Neuronal stem cell (in vitro differentiated cells): ENCODE results near the gene TAOK1.
A peak's percentile ranks its signal among the peaks of the same experiment; 100 is the strongest.

Experiments
- DNase-seq: peaks from one replicate; pipeline ENCODE4 v3.0.0-alpha.2; 2013; ENCODE audit warnings: low spot score
- H2AFZ ChIP-seq: one replicate; pipeline ENCODE4 v1.6.1; 2013; ENCODE audit warnings: mild to moderate bottlenecking, low read length, inconsistent platforms
- H2AK5ac ChIP-seq: 2 replicates; pipeline ENCODE4 v1.6.1; 2013; ENCODE audit warnings: low read depth, mild to moderate bottlenecking, inconsistent platforms, low read length, moderate library complexity, mixed read lengths
- H2BK120ac ChIP-seq: 2 replicates; pipeline ENCODE4 v1.6.1; 2013; ENCODE audit warnings: low read depth, mild to moderate bottlenecking, inconsistent platforms, low read length, moderate library complexity, mixed read lengths
- H2BK12ac ChIP-seq: one replicate; pipeline ENCODE4 v1.6.1; 2013; ENCODE audit warnings: low read length, inconsistent platforms
- H2BK15ac ChIP-seq: 2 replicates; pipeline ENCODE4 v1.6.1; 2013; ENCODE audit warnings: mild to moderate bottlenecking, low read length, inconsistent platforms, mixed read lengths
- H2BK5ac ChIP-seq: one replicate; pipeline ENCODE4 v1.6.1; 2013; ENCODE audit warnings: inconsistent platforms, mild to moderate bottlenecking, low read length, moderate library complexity
- H3K14ac ChIP-seq: one replicate; pipeline ENCODE4 v1.6.1; 2013; ENCODE audit warnings: low read length, inconsistent platforms
- H3K18ac ChIP-seq: 2 replicates; pipeline ENCODE4 v1.6.1; 2013; ENCODE audit warnings: low read length, inconsistent platforms
- H3K23ac ChIP-seq: 2 replicates; pipeline ENCODE4 v1.6.1; 2013; ENCODE audit warnings: low read depth, mild to moderate bottlenecking, mixed read lengths, low read length, inconsistent platforms; ENCODE audit not compliant: poor library complexity
- H3K27ac ChIP-seq: replicated peaks from 3 replicates; pipeline ENCODE4 v1.5.1; 2013; ENCODE audit warnings: low read length, inconsistent platforms
- H3K27me3 ChIP-seq, 3 experiments: 2 replicates each; pipeline ENCODE4 v1.6.1; 2013; ENCODE audit warnings: low read length in 3 of 3, mild to moderate bottlenecking in 2 of 3, inconsistent platforms in 1 of 3, low read depth in 1 of 3, mixed read lengths in 1 of 3, moderate library complexity in 1 of 3; ENCODE audit not compliant: control insufficient read depth in 3 of 3, insufficient read depth in 3 of 3
- H3K36me3 ChIP-seq, 2 donors: replicated peaks in 1 of 2; 2 replicates each; pipeline ENCODE4 v1.6.1; 2013; ENCODE audit warnings: low read length in 2 of 2; ENCODE audit not compliant: control insufficient read depth in 2 of 2, insufficient read depth in 2 of 2
- H3K4ac ChIP-seq: 2 replicates; pipeline ENCODE4 v1.6.1; 2013; ENCODE audit warnings: inconsistent platforms, mild to moderate bottlenecking, low read length, moderate library complexity
- H3K4me1 ChIP-seq, 2 donors: 1 replicate in 1 of 2; 2 replicates in 1 of 2; pipeline ENCODE4 v1.6.1; 2013; ENCODE audit warnings: low read length in 2 of 2, low read depth in 1 of 2; ENCODE audit not compliant: control insufficient read depth in 2 of 2, insufficient read depth in 1 of 2
- H3K4me2 ChIP-seq: one replicate; pipeline ENCODE4 v1.6.1; 2013; ENCODE audit warnings: mild to moderate bottlenecking, low read length, inconsistent platforms; ENCODE audit not compliant: insufficient read depth, poor library complexity, severe bottlenecking
- H3K4me3 ChIP-seq, 2 donors: 2 replicates each; pipeline ENCODE4 v1.5.1; 2013; ENCODE audit warnings: low read length in 2 of 2, mild to moderate bottlenecking in 2 of 2, inconsistent platforms in 1 of 2, moderate library complexity in 1 of 2
- H3K79me1 ChIP-seq: one replicate; pipeline ENCODE4 v1.6.1; 2013; ENCODE audit warnings: low read depth, mild to moderate bottlenecking, inconsistent platforms, low read length, moderate library complexity
- H3K9ac ChIP-seq: one replicate; pipeline ENCODE4 v1.6.1; 2013; ENCODE audit warnings: mild to moderate bottlenecking, low read depth, low read length, inconsistent platforms; ENCODE audit not compliant: poor library complexity
- H3K9me3 ChIP-seq, 2 donors: replicated peaks in 1 of 2; 2 replicates each; pipeline versions ENCODE3 to v1.6.1; 2013; ENCODE audit warnings: low read length in 2 of 2, mild to moderate bottlenecking in 2 of 2, inconsistent platforms in 1 of 2, low read depth in 1 of 2, mixed read lengths in 1 of 2, moderate library complexity in 1 of 2; ENCODE audit not compliant: control insufficient read depth in 2 of 2, insufficient read depth in 1 of 2
- H4K8ac ChIP-seq: one replicate; pipeline ENCODE4 v1.6.1; 2013; ENCODE audit warnings: low read depth, mild to moderate bottlenecking, inconsistent platforms, low read length, moderate library complexity
- H4K91ac ChIP-seq: one replicate; pipeline ENCODE4 v1.6.1; 2013; ENCODE audit warnings: low read length, low read depth, mild to moderate bottlenecking, inconsistent platforms; ENCODE audit not compliant: poor library complexity
- WGBS, 2 donors: extraction: QIAGEN DNeasy Blood & Tissue Kit; methylation state at CpG; one replicate each; pipeline ENCODE4 v1.1.7; 2013; ENCODE audit warnings: missing lambda C conversion rate in 2 of 2, mixed read lengths in 1 of 2; ENCODE audit not compliant: insufficient read length in 2 of 2, insufficient replicate concordance in 1 of 2; ENCODE audit errors: extremely low coverage in 2 of 2; 5-methylcytosine and 5-hydroxymethylcytosine counted together

The TAOK1 gene

DNA sequence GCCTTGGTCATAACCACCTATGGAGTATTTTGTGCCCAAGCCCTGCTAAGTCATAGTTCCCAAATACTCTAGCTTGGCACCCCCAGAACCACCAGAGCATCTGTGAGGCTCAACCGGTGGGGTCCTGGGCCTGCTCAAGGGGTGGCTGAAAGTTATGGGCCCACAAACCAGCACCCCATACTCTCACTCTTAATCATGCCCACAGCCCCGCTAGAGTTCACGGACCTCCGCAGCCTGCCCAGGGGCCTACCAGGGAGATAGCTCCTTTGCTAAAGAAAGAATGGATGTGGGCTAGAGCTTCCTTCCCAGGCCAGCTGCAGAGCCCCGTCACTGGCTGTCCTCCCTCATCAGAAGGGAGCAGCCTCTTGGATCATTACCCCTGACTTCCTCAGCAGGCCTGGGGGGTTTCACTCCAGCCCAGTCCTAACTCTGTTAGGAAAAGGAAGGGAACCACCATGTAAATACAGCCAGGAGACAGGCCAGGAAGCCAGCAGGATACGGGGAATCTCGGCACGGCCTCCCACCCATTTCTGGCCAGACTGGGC, 197.9 kb downstream of the TAOK1 start:
- no peak for DNase-seq
- no peak overlapping the region for H3K4ac ChIP-seq
- no peak overlapping the region for H3K27ac ChIP-seq
- H3K36me3 ChIP-seq: peaks cover 4 to 11% of the 10 kb centered on the region in 2 donors
- peak overlapping the region; percentile 99 for H3K9ac ChIP-seq
- no peaks in the 10 kb centered on the region for H3K27me3 ChIP-seq
- no peak overlapping the region for H4K8ac ChIP-seq
- no CpG with 5 or more reads among the region's 8 CpGs for WGBS, 2 donors
- peak overlapping the region; percentile 78 for H3K14ac ChIP-seq
- no peak overlapping the region for H2BK12ac ChIP-seq
- no peak overlapping the region for H4K91ac ChIP-seq
- H2AK5ac ChIP-seq: peak overlapping the region; percentile 90
- H3K79me1 ChIP-seq: peaks cover 15% of the 10 kb centered on the region
- H3K4me3 ChIP-seq: peak overlapping the region; percentile 66 to 95
- peak overlapping the region; percentile 63 for H2BK120ac ChIP-seq
- no peak overlapping the region for H2BK5ac ChIP-seq
- peak overlapping the region; percentile 96 for H3K4me2 ChIP-seq
- peak overlapping the region; percentile 89 for H3K23ac ChIP-seq
- H3K9me3 ChIP-seq: no peaks in the 10 kb centered on the region
- peak overlapping the region; percentile 96 for H3K18ac ChIP-seq
- no peak overlapping the region for H2AFZ ChIP-seq
- H2BK15ac ChIP-seq: peak overlapping the region; percentile 68
- peaks cover 49 to 59% of the 10 kb centered on the region in 2 donors for H3K4me1 ChIP-seq

DNA sequence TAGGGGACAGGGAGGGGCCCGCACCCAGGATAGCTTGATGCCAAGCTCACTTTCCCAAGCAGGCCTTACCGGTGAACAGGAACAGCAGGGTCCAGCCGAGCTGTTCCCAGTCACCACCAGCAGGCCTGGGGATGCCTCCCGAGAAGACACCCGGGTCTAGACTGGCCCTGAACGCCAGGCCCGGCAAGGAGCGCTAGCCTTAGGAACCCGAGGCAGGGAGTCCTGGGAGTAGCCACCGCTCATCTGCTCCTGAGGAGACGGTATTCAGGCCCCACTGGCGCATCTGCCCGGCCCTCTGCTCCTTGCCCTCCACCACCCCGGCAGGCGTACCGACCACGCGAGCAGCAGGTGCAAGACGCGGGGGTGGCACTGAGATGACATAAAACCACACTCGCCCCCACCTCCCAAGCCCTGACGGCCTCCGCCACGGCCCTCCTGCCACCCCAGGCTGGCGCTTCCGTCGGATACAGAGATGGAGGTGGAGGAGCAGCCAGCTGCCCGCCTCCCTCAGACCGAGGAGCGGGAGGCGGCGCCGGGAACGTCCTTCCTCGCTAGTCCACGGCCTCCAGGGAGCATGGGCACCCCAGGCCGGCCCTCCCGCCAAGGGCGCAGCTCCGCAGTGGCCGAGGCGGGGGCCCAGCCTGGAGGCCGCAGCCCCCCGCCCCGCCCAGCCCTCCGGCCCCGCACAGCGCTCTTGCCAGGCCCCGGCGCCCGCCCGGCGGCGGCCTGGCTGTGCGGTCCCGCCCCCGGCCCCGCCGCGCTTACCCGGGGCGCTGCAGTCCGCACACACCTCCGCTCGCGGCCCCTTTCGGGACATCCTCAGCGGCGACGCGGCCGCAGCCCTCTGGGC, 198.6 kb downstream of the TAOK1 start:
- H3K79me1 ChIP-seq: peaks cover 15% of the 10 kb centered on the region
- H4K91ac ChIP-seq: no peak overlapping the region
- WGBS, 2 donors: no CpG with 5 or more reads among the region's 72 CpGs
- peak overlapping the region; percentile 90 for H2AK5ac ChIP-seq
- peak overlapping the region; percentile 96 for H3K4me2 ChIP-seq
- no peak overlapping the region for H3K27ac ChIP-seq
- peak overlapping the region; percentile 43 for H3K4ac ChIP-seq
- H2BK5ac ChIP-seq: peak overlapping the region; percentile 58
- peak overlapping the region; percentile 89 for H3K23ac ChIP-seq
- peak overlapping the region; percentile 95 for H3K14ac ChIP-seq
- peaks cover 0 to 4% of the 10 kb centered on the region in 2 donors for H3K36me3 ChIP-seq
- peaks cover 49 to 59% of the 10 kb centered on the region in 2 donors for H3K4me1 ChIP-seq
- H2AFZ ChIP-seq: peak overlapping the region; percentile 68
- H2BK120ac ChIP-seq: peak overlapping the region; percentile 63
- peak overlapping the region; percentile 95 for H2BK15ac ChIP-seq
- H3K9ac ChIP-seq: peak overlapping the region; percentile 99
- peak overlapping the region; percentile 66 to 95 for H3K4me3 ChIP-seq
- no peak overlapping the region for H4K8ac ChIP-seq
- no peaks in the 10 kb centered on the region for H3K27me3 ChIP-seq
- H3K9me3 ChIP-seq: no peaks in the 10 kb centered on the region
- no peak for DNase-seq
- H3K18ac ChIP-seq: peak overlapping the region; percentile 96
- peak overlapping the region; percentile 48 for H2BK12ac ChIP-seq

DNA sequence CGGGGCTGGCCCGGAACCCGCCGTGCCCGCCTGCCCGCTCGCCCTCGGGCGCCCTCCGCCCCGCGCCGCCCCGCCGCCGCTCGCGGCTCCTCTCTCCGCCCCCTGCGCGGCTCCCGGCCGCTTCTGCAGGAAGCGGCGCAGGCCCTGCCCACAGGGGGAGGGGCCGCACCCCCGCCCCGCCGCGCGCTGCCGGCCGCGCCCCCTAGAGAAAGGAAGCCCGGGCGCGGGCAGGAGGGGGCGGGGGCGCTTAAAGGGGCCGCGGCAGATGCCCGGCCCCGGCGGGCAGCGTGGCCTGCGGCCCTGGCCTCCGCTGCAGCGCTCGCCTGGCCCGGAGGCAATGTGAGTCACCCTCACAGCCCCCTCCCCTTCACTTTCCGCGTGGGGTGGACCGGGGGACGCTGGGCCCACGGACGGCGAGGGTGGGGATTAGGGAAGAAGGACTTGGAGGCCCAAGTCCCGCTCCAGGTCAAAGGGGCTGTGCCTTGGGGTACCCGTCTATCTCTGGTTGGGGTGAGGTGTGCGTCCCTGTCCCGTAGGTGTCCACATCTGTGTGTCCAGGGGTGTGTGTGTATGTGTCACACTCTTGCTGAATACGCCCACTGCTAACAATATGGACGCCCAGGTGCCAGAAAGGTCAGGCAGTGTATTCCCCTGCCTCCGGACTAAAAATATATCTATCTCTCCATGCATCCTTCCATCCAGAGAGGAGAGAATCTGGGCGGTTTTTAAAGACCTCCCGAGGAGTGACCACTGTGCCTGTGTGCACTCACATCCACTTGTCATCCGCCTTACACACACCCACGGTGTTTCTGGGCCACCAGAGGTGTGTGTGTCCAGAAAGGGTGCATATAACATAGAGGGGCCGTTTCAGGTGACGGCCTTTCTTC, 199.6 kb downstream of the TAOK1 start, which contains the start of gene GIT1:
Gene GIT1 (minus strand): TSS at position 125 of the 887 bp plus-strand sequence. CDS start 270 bp downstream, outside the sequence.
- H2AFZ ChIP-seq: peak within 1 kb of the TSS; percentile 89
- H2BK5ac ChIP-seq: peak within 1 kb of the TSS; percentile 58
- H3K36me3 ChIP-seq: no peaks in the 10 kb centered on the region
- H3K9ac ChIP-seq: peak within 1 kb of the TSS; percentile 99
- peak within 1 kb of the TSS; percentile 89 for H3K23ac ChIP-seq
- peak; percentile 87 for DNase-seq
- H3K27me3 ChIP-seq: no peaks in the 10 kb centered on the region
- peak within 1 kb of the TSS; percentile 43 for H3K4ac ChIP-seq
- no CpG with 5 or more reads among the region's 70 CpGs for WGBS, 2 donors
- no peaks in the 10 kb centered on the region for H3K9me3 ChIP-seq
- H2AK5ac ChIP-seq: peak within 1 kb of the TSS; percentile 90
- H4K91ac ChIP-seq: peak within 1 kb of the TSS; percentile 1
- peaks cover 45 to 55% of the 10 kb centered on the region in 2 donors for H3K4me1 ChIP-seq
- H3K18ac ChIP-seq: peak within 1 kb of the TSS; percentile 97
- H3K4me2 ChIP-seq: peak within 1 kb of the TSS; percentile 96
- peak within 1 kb of the TSS; percentile 66 to 95 for H3K4me3 ChIP-seq
- H3K14ac ChIP-seq: peak within 1 kb of the TSS; percentile 95
- H2BK12ac ChIP-seq: peak within 1 kb of the TSS; percentile 93
- no peak within 1 kb of the TSS for H3K27ac ChIP-seq
- peak within 1 kb of the TSS; percentile 63 for H2BK120ac ChIP-seq
- peaks cover 17% of the 10 kb centered on the region for H3K79me1 ChIP-seq
- H2BK15ac ChIP-seq: peak within 1 kb of the TSS; percentile 95
- H4K8ac ChIP-seq: no peak within 1 kb of the TSS
